Peyer's patch (tissue), 4 donors: ENCODE measurements around the gene MICAL1.

Source experiments
- CTCF ChIP-seq, 6 experiments: fragments of 450-650 bp in 4 of 6; fragments of 200-600 bp in 2 of 6; sonication (generic) in 1 of 6; IDR thresholded peaks; one replicate each; pipeline ENCODE4 v1.5.1; 2017 to 2019; ENCODE audit warnings: antibody characterized with exemption in 6 of 6, mild to moderate bottlenecking in 3 of 6, moderate library complexity in 1 of 6
- POLR2A ChIP-seq, 2 donors: fragments of 450-650 bp; IDR thresholded peaks; one replicate each; pipeline ENCODE4 v1.5.1; 2017; ENCODE audit warnings: antibody characterized with exemption in 2 of 2, mild to moderate bottlenecking in 2 of 2, moderate library complexity in 2 of 2

- TF ChIP-seq POLR2A (IDR thresholded peaks at IDR 0.05) (no peak), CTCF (IDR thresholded peaks at IDR 0.05) (no peak)
Measured at GRCh38 chr6:109472132-109472995, 16.8 kb upstream of the MICAL1 start.
